Mammary epithelial cell (primary cell): ENCODE measurements around the gene IFNGR1.

Experiments used
- CTCF ChIP-seq, 2 donors: IDR thresholded peaks in 1 of 2; conservative IDR thresholded peaks in 1 of 2; 2 replicates each; pipeline ENCODE4 v1.5.1; 2011 to 2012; ENCODE audit warnings: inconsistent platforms in 2 of 2, low read length in 2 of 2, mild to moderate bottlenecking in 2 of 2, control low read depth in 1 of 2, low read depth in 1 of 2; ENCODE audit not compliant: insufficient read depth in 1 of 2; ENCODE audit errors: extremely low read depth in 1 of 2
- EZH2 ChIP-seq: IDR thresholded peaks from 2 replicates; pipeline ENCODE4 v1.6.1; 2012; ENCODE audit warnings: low read length, inconsistent platforms, borderline replicate concordance

- TF ChIP-seq CTCF (conservative IDR thresholded peaks at IDR 0.05 in 1 of 2, IDR thresholded peaks at IDR 0.05 in 1 of 2; ENCODE audit: extremely low read depth in 1 of 2, insufficient read depth in 1 of 2, low read depth in 1 of 2, low read length in 2 of 2), result no peak
- TF ChIP-seq EZH2, result no peak
Measured at GRCh38 chr6:137241481-137242038, 22.4 kb upstream of the IFNGR1 start.
